GM10847 (cell line): ENCODE results near the gene ANO8.

Source experiments
- POLR2A ChIP-seq: IDR thresholded peaks from 2 replicates; pipeline ENCODE4 v1.6.1; 2011; ENCODE audit not compliant: insufficient read length; ENCODE audit errors: extremely low read depth

Gene ANO8, protein sequence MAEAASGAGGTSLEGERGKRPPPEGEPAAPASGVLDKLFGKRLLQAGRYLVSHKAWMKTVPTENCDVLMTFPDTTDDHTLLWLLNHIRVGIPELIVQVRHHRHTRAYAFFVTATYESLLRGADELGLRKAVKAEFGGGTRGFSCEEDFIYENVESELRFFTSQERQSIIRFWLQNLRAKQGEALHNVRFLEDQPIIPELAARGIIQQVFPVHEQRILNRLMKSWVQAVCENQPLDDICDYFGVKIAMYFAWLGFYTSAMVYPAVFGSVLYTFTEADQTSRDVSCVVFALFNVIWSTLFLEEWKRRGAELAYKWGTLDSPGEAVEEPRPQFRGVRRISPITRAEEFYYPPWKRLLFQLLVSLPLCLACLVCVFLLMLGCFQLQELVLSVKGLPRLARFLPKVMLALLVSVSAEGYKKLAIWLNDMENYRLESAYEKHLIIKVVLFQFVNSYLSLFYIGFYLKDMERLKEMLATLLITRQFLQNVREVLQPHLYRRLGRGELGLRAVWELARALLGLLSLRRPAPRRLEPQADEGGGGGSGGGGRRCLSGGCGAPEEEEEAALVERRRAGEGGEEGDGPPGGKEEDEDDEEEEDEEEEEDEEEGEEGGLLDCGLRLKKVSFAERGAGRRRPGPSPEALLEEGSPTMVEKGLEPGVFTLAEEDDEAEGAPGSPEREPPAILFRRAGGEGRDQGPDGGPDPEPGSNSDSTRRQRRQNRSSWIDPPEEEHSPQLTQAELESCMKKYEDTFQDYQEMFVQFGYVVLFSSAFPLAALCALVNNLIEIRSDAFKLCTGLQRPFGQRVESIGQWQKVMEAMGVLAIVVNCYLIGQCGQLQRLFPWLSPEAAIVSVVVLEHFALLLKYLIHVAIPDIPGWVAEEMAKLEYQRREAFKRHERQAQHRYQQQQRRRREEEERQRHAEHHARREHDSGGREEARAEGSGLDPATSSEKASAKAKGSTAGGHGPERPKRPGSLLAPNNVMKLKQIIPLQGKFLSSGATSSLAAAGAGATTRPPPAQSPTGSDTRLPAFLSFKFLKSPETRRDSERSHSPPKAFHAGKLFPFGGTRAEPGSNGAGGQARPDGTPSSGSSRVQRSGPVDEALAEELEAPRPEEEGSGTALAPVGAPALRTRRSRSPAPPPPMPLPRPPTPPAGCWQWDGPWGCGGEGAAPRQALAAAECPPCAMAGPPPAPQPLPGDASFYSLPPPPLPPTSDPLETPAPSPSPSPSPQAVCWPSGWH

DNA sequence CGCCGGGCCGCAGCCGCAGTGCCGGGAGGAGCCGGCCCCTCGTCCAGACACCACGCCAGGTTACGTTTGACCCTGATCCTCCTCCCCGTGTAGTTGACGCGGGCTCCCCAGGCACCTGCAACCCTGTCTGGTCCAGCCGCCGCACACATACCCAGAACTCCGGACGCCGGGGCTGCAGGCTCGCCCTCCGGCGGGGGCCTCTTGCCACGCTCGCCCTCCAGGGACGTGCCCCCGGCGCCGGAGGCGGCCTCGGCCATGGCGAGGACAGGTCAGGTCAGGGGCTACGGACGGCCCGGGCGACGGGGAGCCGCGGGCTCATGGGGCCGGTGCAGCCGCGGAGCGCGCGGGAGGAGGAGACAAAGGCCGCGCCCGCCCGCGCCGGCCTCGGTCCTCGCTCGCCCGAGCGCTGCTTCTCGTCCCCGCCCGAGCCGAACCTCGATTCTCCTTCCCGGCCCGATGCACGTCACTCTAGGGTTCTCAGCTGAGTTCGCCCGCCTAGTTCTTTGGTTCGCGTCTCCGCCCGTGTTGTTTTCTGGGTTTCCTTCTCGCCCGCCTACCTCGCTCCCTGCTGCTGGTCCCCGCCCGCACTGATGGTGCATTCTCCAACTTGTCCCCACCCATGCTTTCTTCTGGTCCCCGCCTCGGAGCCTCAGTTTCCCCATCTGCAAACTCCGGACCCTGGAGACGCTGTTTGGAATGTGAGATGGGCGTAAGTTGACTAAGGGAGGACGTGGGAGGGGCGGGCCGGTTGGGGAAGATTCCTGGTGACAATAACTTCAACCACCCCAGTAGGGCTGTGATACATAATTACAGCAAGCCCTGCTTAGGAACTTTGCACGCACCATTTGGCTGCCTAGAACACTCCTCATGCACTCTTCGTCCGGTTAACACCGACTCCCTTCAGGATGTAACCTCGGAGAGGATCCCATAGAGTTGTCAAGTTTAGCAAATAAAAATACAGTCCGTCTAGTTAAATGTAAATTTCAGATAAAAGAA is at the start of gene ANO8:
TSS of gene ANO8 (minus strand) at position 442 of the 996 bp plus-strand sequence. CDS start at position 257, 185 bp downstream.
- no peak for TF ChIP-seq POLR2A

- TF ChIP-seq POLR2A = no peak
Measured at GRCh38 chr19:17380426-17381138, 45.9 kb upstream of the ANO8 start.

DNA sequence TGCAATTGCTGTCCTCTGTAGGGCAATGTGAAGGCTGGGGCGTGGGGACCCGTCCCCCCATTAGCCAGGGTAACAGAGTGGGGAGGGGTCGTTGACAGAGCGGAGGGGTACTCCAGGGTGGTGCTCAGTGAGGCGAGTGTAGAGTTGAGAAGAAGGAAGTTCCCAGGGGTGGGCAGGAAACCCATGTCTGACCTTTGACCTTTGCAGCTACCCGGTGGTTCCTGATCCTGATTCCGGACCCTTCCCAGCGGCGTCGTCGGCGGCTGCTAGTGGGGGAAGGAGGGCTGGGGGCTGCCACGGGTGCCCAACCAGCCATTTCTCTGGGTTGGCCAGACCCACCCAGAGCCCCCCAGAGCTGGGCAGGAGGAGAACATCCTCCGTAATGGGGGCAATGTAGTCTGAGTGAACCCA is 44.6 kb upstream of the ANO8 start:
- no peak for TF ChIP-seq POLR2A

DNA sequence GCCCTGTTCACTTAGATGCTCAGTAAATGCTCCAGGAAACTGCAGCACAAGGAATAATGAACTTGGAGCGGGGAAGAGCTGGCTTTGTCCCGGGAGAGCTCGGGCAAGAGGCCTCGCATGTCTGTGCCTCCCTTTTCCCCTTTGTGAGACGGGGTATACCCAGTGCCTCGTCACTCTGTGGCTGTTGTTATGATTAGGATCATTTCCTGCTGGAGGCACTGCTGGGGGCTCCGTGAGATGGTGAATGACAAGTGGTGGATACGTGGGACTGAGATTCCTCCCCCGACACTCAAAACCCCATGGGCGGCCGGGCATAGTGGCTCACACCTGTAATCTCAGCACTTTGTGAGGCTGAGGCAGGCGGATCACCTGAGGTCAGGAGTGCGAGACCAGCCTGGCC is 43.6 kb upstream of the ANO8 start:
- no peak for TF ChIP-seq POLR2A

GRCh38 chr19:17376935-17377600 is 42.4 kb upstream of the ANO8 start, which contains the start of gene PLVAP:
TSS of gene PLVAP (minus strand) at chr19:17377342. CDS start at chr19:17377288, 54 bp downstream.
- TF ChIP-seq POLR2A = no peak

GRCh38 chr19:17370026-17370587 is 35.5 kb upstream of the ANO8 start:
- no peak for TF ChIP-seq POLR2A

GRCh38 chr19:17365361-17365760 is 30.7 kb upstream of the ANO8 start:
- TF ChIP-seq POLR2A = no peak

DNA sequence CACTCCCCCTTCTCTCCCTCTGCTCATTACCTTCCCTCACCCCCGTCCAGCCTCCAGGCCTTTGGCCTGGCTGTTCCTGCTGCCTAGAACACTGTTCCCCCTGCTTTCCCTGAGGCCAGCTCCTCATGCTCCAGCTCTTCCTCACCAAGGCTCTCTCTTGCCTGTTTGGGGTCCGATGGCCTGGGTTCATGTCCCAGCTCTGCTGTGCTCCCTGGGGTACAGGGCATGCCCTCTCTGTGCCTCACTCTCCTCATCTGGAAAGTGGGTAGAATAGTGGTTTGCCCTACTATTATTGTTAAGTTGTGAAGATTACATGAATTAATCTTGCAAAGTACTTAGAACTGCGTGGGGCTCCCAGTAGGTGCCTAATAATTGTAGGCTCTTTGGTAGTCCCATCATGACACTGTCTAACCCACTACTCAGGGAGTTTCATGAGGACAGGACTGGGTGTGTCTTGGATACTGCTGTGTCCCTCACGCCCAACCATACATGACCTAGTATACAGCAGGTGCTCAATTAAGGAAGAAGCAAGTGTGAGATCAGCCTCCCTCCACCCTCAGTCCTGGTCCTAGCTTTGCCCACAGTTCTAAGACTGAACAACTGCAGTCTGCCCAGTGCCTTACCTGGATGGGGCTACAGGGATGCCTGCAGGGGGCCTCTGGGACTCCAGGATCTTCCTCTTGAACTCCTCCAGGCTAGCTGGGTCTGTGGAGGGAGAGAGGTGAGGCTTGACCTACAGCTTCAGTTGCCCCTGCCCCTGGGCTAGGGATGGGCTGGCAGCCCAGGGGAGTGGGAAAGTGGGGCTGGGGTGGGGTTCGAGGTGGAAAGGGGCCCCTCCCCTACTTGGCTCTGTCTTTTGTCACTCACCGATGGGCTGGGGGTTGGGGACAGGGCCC is 25.5 kb upstream of the ANO8 start:
- TF ChIP-seq POLR2A = no peak

GRCh38 chr19:17358395-17358794 is 23.7 kb upstream of the ANO8 start:
- TF ChIP-seq POLR2A = no peak

DNA sequence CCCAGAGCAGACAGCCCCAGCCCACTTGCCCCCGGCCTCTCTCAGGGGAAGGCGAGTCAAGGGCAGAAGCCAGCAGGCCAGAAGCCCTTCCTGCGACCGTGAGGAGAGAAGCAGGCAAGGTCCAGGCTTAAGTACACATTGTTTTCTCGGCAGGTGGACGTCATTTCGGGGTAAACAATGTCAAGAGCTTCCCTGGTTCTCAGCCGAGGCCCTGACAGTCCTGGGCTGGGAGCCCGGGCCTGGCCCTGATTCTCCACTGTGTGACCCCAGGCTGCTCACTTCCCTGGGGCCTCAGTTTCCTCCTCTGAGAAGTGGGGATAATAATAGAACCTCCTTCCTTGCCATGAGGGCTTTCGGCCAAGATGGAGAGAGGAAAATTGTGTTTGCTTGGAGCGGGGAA is 23.1 kb upstream of the ANO8 start:
- TF ChIP-seq POLR2A = no peak

GRCh38 chr19:17357078-17357666 is 22.5 kb upstream of the ANO8 start:
- no peak for TF ChIP-seq POLR2A
